Uterus (tissue), 2 donors: ENCODE data around the gene EIF2A.

Experiments
- CTCF ChIP-seq, 4 experiments: fragments of 200-600 bp in 2 of 4; fragments of 450-650 bp in 2 of 4; sonication (generic) in 2 of 4; IDR thresholded peaks; one replicate each; pipeline ENCODE4 v1.5.1; 2016 to 2019; ENCODE audit warnings: antibody characterized with exemption in 4 of 4, mild to moderate bottlenecking in 2 of 4, moderate library complexity in 1 of 4
- POLR2A ChIP-seq, 2 donors: fragments of 450-650 bp; IDR thresholded peaks; one replicate each; pipeline ENCODE4 v1.6.1; 2016; ENCODE audit warnings: antibody characterized with exemption in 2 of 2, mild to moderate bottlenecking in 1 of 2, moderate library complexity in 1 of 2

GRCh38 chr3:150521463-150521862 lies 25.1 kb upstream of the EIF2A start:
- TF ChIP-seq CTCF (IDR thresholded peaks at IDR 0.05) (no peak), POLR2A (IDR thresholded peaks at IDR 0.05) (no peak)
